H9 (cell line): ENCODE measurements around the gene ASPSCR1. TPM values are rescaled to one million over a fixed set of nuclear protein-coding genes. Genes with fewer than 3 reads are reported as not detected.

Experiments used
- DNase-seq: peaks from one replicate; pipeline ENCODE4 v3.0.0-alpha.2; 2017
- H2AFZ ChIP-seq: one replicate; pipeline ENCODE4 v1.6.1; 2013; ENCODE audit warnings: mild to moderate bottlenecking, low read length, control low read depth, moderate library complexity
- H2AK5ac ChIP-seq: 2 replicates; pipeline ENCODE4 v1.6.1; 2013; ENCODE audit warnings: low read length, control low read depth, mixed read lengths; ENCODE audit not compliant: insufficient read length
- H2BK120ac ChIP-seq: one replicate; pipeline ENCODE4 v1.6.1; 2013; ENCODE audit warnings: low read depth, mild to moderate bottlenecking, low read length, control low read depth, inconsistent platforms; ENCODE audit not compliant: poor library complexity, severe bottlenecking
- H2BK12ac ChIP-seq: 2 replicates; pipeline ENCODE4 v1.6.1; 2013; ENCODE audit warnings: low read length, control low read depth, mixed read lengths, low read depth; ENCODE audit not compliant: insufficient read length
- H2BK15ac ChIP-seq: 2 replicates; pipeline ENCODE4 v1.6.1; 2013; ENCODE audit warnings: low read depth, low read length, control low read depth
- H2BK20ac ChIP-seq: one replicate; pipeline ENCODE4 v1.6.1; 2013; ENCODE audit warnings: low read depth, mild to moderate bottlenecking, low read length, control low read depth, inconsistent platforms; ENCODE audit not compliant: poor library complexity, severe bottlenecking
- H2BK5ac ChIP-seq: 2 replicates; pipeline ENCODE4 v1.6.1; 2013; ENCODE audit warnings: low read length, control low read depth, mixed read lengths; ENCODE audit not compliant: insufficient read length
- H3K14ac ChIP-seq: 2 replicates; pipeline ENCODE4 v1.6.1; 2013; ENCODE audit warnings: low read length, control low read depth; ENCODE audit not compliant: insufficient read depth
- H3K18ac ChIP-seq: 2 replicates; pipeline ENCODE4 v1.6.1; 2013; ENCODE audit warnings: low read depth, mild to moderate bottlenecking, mixed read lengths, low read length, control low read depth; ENCODE audit not compliant: insufficient read length
- H3K23ac ChIP-seq: 2 replicates; pipeline ENCODE4 v1.6.1; 2013; ENCODE audit warnings: low read length, control low read depth, mixed read lengths, low read depth; ENCODE audit not compliant: insufficient read length
- H3K23me2 ChIP-seq: 2 replicates; pipeline ENCODE4 v1.6.1; 2013; ENCODE audit warnings: low read depth, mild to moderate bottlenecking, mixed read lengths, low read length, control low read depth; ENCODE audit not compliant: insufficient read length, poor library complexity, severe bottlenecking
- H3K27ac ChIP-seq: 2 replicates; pipeline ENCODE4 v1.5.1; 2013; ENCODE audit warnings: low read length, control low read depth, mixed read lengths, low read depth; ENCODE audit not compliant: insufficient read length
- H3K27me3 ChIP-seq: 2 replicates; pipeline ENCODE4 v1.6.1; 2013; ENCODE audit warnings: low read length, control low read depth, inconsistent platforms; ENCODE audit not compliant: insufficient read depth
- H3K4ac ChIP-seq: 2 replicates; pipeline ENCODE4 v1.6.1; 2013; ENCODE audit warnings: low read depth, mild to moderate bottlenecking, control low read depth, inconsistent platforms, low read length, moderate library complexity
- H3K4me1 ChIP-seq: 2 replicates; pipeline ENCODE4 v1.6.1; 2013; ENCODE audit warnings: low read length, control low read depth, inconsistent platforms; ENCODE audit not compliant: insufficient read depth
- H3K4me2 ChIP-seq: 2 replicates; pipeline ENCODE4 v1.6.1; 2013; ENCODE audit warnings: low read length, control low read depth, mixed read lengths; ENCODE audit not compliant: insufficient read length, insufficient read depth
- H3K56ac ChIP-seq: 2 replicates; pipeline ENCODE4 v1.6.1; 2013; ENCODE audit warnings: low read depth, mild to moderate bottlenecking, mixed read lengths, low read length, control low read depth; ENCODE audit not compliant: insufficient read length
- H3K79me1 ChIP-seq: 2 replicates; pipeline ENCODE4 v1.6.1; 2013; ENCODE audit warnings: low read depth, mild to moderate bottlenecking, moderate library complexity, low read length, control low read depth, inconsistent platforms; ENCODE audit not compliant: insufficient read depth, poor library complexity, severe bottlenecking
- H3K79me2 ChIP-seq: 2 replicates; pipeline ENCODE4 v1.6.1; 2013; ENCODE audit warnings: low read length, control low read depth, inconsistent platforms; ENCODE audit not compliant: insufficient read depth
- H3K9ac ChIP-seq: 2 replicates; pipeline ENCODE4 v1.6.1; 2013; ENCODE audit warnings: low read length, control low read depth, mixed read lengths; ENCODE audit not compliant: insufficient read length; ENCODE audit errors: extremely low read depth
- H3K9me3 ChIP-seq: one replicate; pipeline ENCODE4 v1.6.1; 2013; ENCODE audit warnings: low read depth, low read length, inconsistent platforms; ENCODE audit not compliant: control insufficient read depth
- H3T11ph ChIP-seq: one replicate; pipeline ENCODE4 v1.6.1; 2013; ENCODE audit warnings: mild to moderate bottlenecking, low read length, control low read depth, inconsistent platforms
- H4K20me1 ChIP-seq: one replicate; pipeline ENCODE4 v1.6.1; 2013; ENCODE audit not compliant: control insufficient read depth, insufficient read length, insufficient read depth
- H4K5ac ChIP-seq: 2 replicates; pipeline ENCODE4 v1.6.1; 2013; ENCODE audit warnings: low read depth, mild to moderate bottlenecking, mixed read lengths, low read length, control low read depth; ENCODE audit not compliant: insufficient read length
- H4K8ac ChIP-seq: replicated peaks from 2 replicates; pipeline ENCODE4 v1.6.1; 2013; ENCODE audit warnings: low read length, control low read depth, mixed read lengths, low read depth; ENCODE audit not compliant: insufficient read length
- H4K91ac ChIP-seq: 2 replicates; pipeline ENCODE4 v1.6.1; 2013; ENCODE audit warnings: low read depth, mild to moderate bottlenecking, moderate library complexity, mixed read lengths, low read length, control low read depth; ENCODE audit not compliant: insufficient read length
- H3K27ac Mint-ChIP-seq, 3 experiments: 2 replicates in 2 of 3; 3 replicates in 1 of 3; pipeline ENCODE4 v1.8.0; 2020 to 2021; ENCODE audit warnings: mixed read lengths in 3 of 3, mild to moderate bottlenecking in 1 of 3, moderate library complexity in 1 of 3
- H3K27me3 Mint-ChIP-seq: 2 replicates; pipeline ENCODE4 v1.8.0; 2021; ENCODE audit warnings: low read depth, mild to moderate bottlenecking, moderate library complexity, mixed read lengths
- H3K36me3 Mint-ChIP-seq, 3 experiments: 2 replicates in 2 of 3; 3 replicates in 1 of 3; pipeline ENCODE4 v1.8.0; 2020 to 2021; ENCODE audit warnings: low read depth in 3 of 3, mixed read lengths in 3 of 3; ENCODE audit not compliant: insufficient read depth in 1 of 3
- H3K4me1 Mint-ChIP-seq, 2 experiments: 2 replicates each; pipeline ENCODE4 v1.8.0; 2020; ENCODE audit warnings: mixed read lengths in 2 of 2
- H3K4me3 Mint-ChIP-seq, 2 experiments: 2 replicates in 1 of 2; 3 replicates in 1 of 2; pipeline ENCODE4 v1.8.0; 2020 to 2021; ENCODE audit warnings: mild to moderate bottlenecking in 2 of 2, mixed read lengths in 2 of 2, moderate library complexity in 1 of 2
- H3K9me3 Mint-ChIP-seq, 2 experiments: 2 replicates in 1 of 2; 3 replicates in 1 of 2; pipeline ENCODE4 v1.8.0; 2020; ENCODE audit warnings: mild to moderate bottlenecking in 2 of 2, mixed read lengths in 2 of 2, moderate library complexity in 1 of 2
- CTCF ChIP-seq: fragments of 200-600 bp; sonication (generic); conservative IDR thresholded peaks from 3 replicates; pipeline ENCODE4 v1.8.0; 2021; ENCODE audit warnings: antibody characterized with exemption, mild to moderate bottlenecking
- whole genome bisulfite sequencing: extraction: QIAGEN DNeasy Blood & Tissue Kit; methylation state at CpG from one replicate; pipeline ENCODE4 v1.1.7; 2013; ENCODE audit warnings: missing lambda C conversion rate, low lambda C conversion rate, mixed read lengths; ENCODE audit not compliant: insufficient read length; ENCODE audit errors: extremely low coverage; 5-methylcytosine and 5-hydroxymethylcytosine counted together
- total RNA-seq: library from RNA; stranded (reverse); gene quantifications from 2 replicates; pipeline ENCODE4 v1.2.1, GENCODE V29; 2021

ASPSCR1 gene
- total RNA-seq, 1 experiment from 2014 or later, result 50.9 TPM

- Mint-ChIP-seq H3K9me3 (no peaks in the 10 kb centered on the region; a peak in 2 of 5 replicates), H3K4me3 (peak overlapping the region in 1 of 2 experiments; percentile 39; a peak in 1 of 5 replicates), H3K27ac (no peak overlapping the region; a peak in 1 of 7 replicates), H3K36me3 (peaks cover 4 to 13% (median 9%) of the 10 kb centered on the region in 3 experiments; a peak in 6 of 7 replicates), H3K4me1 (peaks cover 24 to 29% of the 10 kb centered on the region in 2 experiments), H3K27me3 (peaks cover 10% of the 10 kb centered on the region)
- no peaks in the 10 kb centered on the region for H3K9me3 ChIP-seq
- no peak for TF ChIP-seq CTCF
- no peak overlapping the region for H4K91ac ChIP-seq
- no peak overlapping the region for H3K27ac ChIP-seq
- H3K56ac ChIP-seq, result no peak overlapping the region
- no peak overlapping the region for H3K4me2 ChIP-seq
- H4K20me1 ChIP-seq, result no peaks in the 10 kb centered on the region
- no peak overlapping the region for H3K4ac ChIP-seq
- H3T11ph ChIP-seq, result no peak overlapping the region
- no peak overlapping the region for H3K9ac ChIP-seq
- DNase-seq, result no peak
- no peak overlapping the region for H2BK5ac ChIP-seq
- H3K27me3 ChIP-seq, result no peaks in the 10 kb centered on the region
- no peaks in the 10 kb centered on the region for H3K23me2 ChIP-seq
- no peak overlapping the region for H2BK15ac ChIP-seq
- H3K79me2 ChIP-seq, result no peaks in the 10 kb centered on the region
- no peak overlapping the region for H2AK5ac ChIP-seq
- no peak overlapping the region for H3K23ac ChIP-seq
- H2BK120ac ChIP-seq, result no peak overlapping the region
- H2BK12ac ChIP-seq, result no peak overlapping the region
- WGBS, result no CpG with 5 or more reads among the region's 9 CpGs
- H4K8ac ChIP-seq, result no peak overlapping the region
- H2AFZ ChIP-seq, result no peak overlapping the region
- no peaks in the 10 kb centered on the region; the same call in 1 of the 2 replicates for H3K4me1 ChIP-seq
- no peak overlapping the region for H2BK20ac ChIP-seq
- H3K18ac ChIP-seq, result no peak overlapping the region
- H3K14ac ChIP-seq, result no peak overlapping the region
- H4K5ac ChIP-seq, result no peak overlapping the region
- H3K79me1 ChIP-seq, result no peaks in the 10 kb centered on the region
These were observed 65.2 kb downstream of the ASPSCR1 start for GRCh38 chr17:82042649-82043048.
